Neural cell (in vitro differentiated cells): Measurements from ENCODE around the gene BICC1.

Experiments
- CTCF ChIP-seq: fragments of 450-650 bp; IDR thresholded peaks from 2 replicates; pipeline ENCODE4 v1.5.1; 2014; ENCODE audit warnings: antibody characterized with exemption, mild to moderate bottlenecking, moderate library complexity; ENCODE audit not compliant: poor library complexity, severe bottlenecking
- EP300 ChIP-seq: fragments of 450-650 bp; conservative IDR thresholded peaks from 2 replicates; pipeline ENCODE4 v1.6.1; 2014; ENCODE audit warnings: antibody characterized with exemption, mild to moderate bottlenecking, moderate library complexity; ENCODE audit not compliant: poor library complexity, severe bottlenecking
- EZH2 ChIP-seq: fragments of 200-600, 300-800 bp; shearing (Covaris generic), sonication (generic); IDR thresholded peaks from 2 replicates; pipeline ENCODE4 v1.6.1; 2014; ENCODE audit warnings: antibody characterized with exemption, low read length, borderline replicate concordance, mild to moderate bottlenecking; ENCODE audit not compliant: insufficient read depth, poor library complexity, severe bottlenecking
- POLR2AphosphoS5 ChIP-seq: IDR thresholded peaks from 2 replicates; pipeline ENCODE4 v1.6.1; 2012
- RAD21 ChIP-seq: fragments of 450-650 bp; conservative IDR thresholded peaks from 2 replicates; pipeline ENCODE4 v1.6.1; 2014; ENCODE audit warnings: antibody characterized with exemption, mild to moderate bottlenecking, moderate library complexity
- REST ChIP-seq: IDR thresholded peaks from 2 replicates; pipeline ENCODE4 v1.6.1; 2012; ENCODE audit warnings: borderline replicate concordance

GRCh38 chr10:58576751-58577436 lies 64.2 kb downstream of the BICC1 start:
- TF ChIP-seq REST (no peak), RAD21 (no peak), CTCF (no peak), EZH2 (no peak), EP300 (no peak), POLR2AphosphoS5 (no peak)
